T47D (cell line): ENCODE results near the gene GAPDH.
A peak's percentile ranks its signal among the peaks of the same experiment; 100 is the strongest.
"Not testable (repeated sequence)": the region's sequence is repeated elsewhere in the genome, so short reads cannot be mapped to it uniquely, and the experiment has no call there.

Source experiments
- DNase-seq, 2 experiments: peaks; one replicate each; pipeline versions ENCODE4 v3.0.0 to v3.0.0-alpha.2; 2011 to 2012; ENCODE audit warnings: low read depth in 1 of 2, low spot score in 1 of 2
- JUND ChIP-seq: IDR thresholded peaks from 2 replicates; pipeline ENCODE4 v1.6.1; 2012; ENCODE audit warnings: low read depth
- in situ Hi-C: cut with HindIII; loops from 2 replicates; pipeline ENCODE4 v1.10.0; 2016; ENCODE audit warnings: low sequenced_read_pairs, low pct_unique_long_range_greater_than_20kb

Gene GAPDH

GRCh38 chr12:6567112-6567670 is 32.9 kb downstream of the GAPDH start:
- DNase-seq = no peak
- in situ Hi-C loops = no loop called here
- no peak for TF ChIP-seq JUND

- TF ChIP-seq JUND = no peak
- in situ Hi-C loops = no loop called here
- no peak for DNase-seq
Observed at GRCh38 chr12:6569312-6569711, 35.0 kb downstream of the GAPDH start.

- no peak for DNase-seq
- TF ChIP-seq JUND = no peak
- in situ Hi-C loops = no loop called here
Observed at GRCh38 chr12:6569786-6570185, 35.5 kb downstream of the GAPDH start.

DNA sequence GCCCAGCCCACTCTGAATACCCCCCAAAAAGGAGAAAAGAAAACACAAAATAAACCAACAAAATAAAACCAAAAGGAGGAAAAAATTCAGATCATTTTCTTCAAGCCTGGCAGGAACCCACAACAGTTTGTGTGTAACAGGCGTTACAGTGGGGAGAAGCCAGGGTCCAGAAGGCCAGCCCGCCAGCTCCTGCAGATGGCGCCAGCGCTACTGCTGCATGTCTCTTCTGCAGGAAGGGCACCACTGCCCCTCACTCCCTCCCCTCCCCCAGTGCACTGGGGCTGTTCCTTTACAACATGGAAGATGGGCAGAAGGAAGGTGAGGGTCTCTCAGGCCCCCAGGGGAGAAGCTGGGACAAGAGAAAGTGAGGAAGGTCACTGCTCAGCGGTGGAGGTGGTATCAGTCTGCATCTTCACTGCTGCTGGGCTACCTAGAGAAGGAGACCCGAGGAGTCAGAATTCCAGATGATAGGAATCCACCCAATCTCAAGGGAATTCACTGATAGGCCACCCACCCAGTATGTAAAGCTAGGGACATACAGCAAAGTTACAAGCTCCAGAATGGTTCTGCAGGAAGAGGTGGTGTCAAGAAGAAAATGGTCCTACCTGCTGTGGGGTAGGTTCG is 36.1 kb downstream of the GAPDH start:
- in situ Hi-C loops = no loop called here
- no peak for TF ChIP-seq JUND
- peak in 1 of 2 experiments; percentile 18 for DNase-seq

GRCh38 chr12:6573001-6573400 is 38.7 kb downstream of the GAPDH start:
- in situ Hi-C loops = no loop called here
- no peak for TF ChIP-seq JUND
- no peak for DNase-seq

GRCh38 chr12:6574576-6575295 is 40.4 kb downstream of the GAPDH start:
- in situ Hi-C loops = no loop called here
- no peak for TF ChIP-seq JUND
- no peak for DNase-seq

DNA sequence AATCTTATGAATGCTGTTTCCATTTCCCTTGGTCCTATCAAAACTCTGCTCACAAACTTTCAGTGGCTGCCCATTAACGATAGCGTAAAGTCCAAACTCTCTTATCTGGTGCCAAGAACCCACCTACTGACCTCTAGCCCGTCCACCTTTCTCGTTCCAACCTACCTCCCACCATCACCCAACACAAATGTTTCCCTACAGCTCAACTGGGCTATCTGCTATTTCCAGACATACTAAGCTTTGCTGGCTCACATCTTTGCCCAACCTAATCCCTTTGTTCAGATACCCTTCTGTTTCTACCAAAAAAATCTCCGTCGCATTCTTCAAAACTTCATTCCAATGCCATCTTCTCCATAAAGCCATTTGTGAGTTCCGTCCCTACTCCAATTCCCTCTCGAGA is 41.3 kb downstream of the GAPDH start:
- no peak for TF ChIP-seq JUND
- DNase-seq = no peak
- in situ Hi-C loops = no loop called here

- DNase-seq = no peak
- in situ Hi-C loops = no loop called here
- no peak for TF ChIP-seq JUND
Observed at GRCh38 chr12:6582196-6582595, 47.9 kb downstream of the GAPDH start.

- in situ Hi-C loops = no loop called here
Observed at GRCh38 chr12:6582959-6583358, 48.6 kb downstream of the GAPDH start.

DNA sequence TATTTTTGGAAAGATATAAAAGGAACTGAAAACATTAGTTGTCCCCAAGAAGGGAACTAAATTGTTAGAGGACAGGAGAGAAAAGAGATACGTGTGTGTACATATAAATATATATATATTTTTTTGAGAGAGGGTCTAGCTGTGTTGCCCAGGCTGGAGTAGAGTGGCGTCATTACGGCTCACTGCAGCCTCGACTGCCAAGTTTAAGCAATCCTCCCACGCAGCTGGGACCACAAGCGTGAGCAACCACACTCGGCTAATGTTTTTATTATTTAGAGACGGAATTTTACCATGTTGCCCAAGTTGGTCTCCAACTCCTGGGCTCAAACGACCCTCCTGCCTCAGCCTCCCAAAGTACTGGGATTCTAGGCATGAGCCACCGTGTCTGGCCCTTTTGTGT is 50.0 kb downstream of the GAPDH start:
- no peak for TF ChIP-seq JUND
- DNase-seq = no peak
- in situ Hi-C loops = no loop called here

More at GRCh38 chr12:6582959-6583358, 48.6 kb downstream of the GAPDH start:
- no peak for DNase-seq
- TF ChIP-seq JUND = no peak

DNA sequence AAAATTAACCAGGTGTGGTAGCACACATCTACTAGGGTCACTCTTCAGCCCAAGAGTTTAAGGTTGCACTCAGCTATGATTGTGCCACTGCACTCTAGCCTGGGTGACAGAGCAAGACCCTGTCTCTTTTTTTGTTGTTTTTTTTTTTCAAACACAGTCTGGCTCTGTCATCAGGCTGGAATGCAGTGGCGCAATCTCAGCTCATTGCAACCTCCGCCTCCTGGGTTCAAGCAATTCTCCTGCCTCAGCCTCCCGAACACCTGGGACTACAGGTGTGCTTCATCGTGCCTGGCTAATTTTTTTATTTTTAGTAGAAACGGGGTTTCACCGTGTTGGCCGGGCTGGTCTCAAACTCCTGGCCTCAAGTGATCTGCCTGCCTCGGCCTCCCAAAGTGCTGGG is 52.3 kb downstream of the GAPDH start:
- DNase-seq, in situ Hi-C loops: not testable (repeated sequence)
